ENCODE results near the gene SGTA. TPM values are rescaled to one million over a fixed set of nuclear protein-coding genes. Genes with fewer than 3 reads are reported as not detected.

Gene SGTA
- total RNA-seq: 24.3 and 46.1 TPM in 2 replicates

GRCh38 chr19:2782936-2783780 lies at the start of gene SGTA:
Gene SGTA, minus strand, starts transcription at chr19:2783273. Its CDS starts 14,205 bp downstream, at chr19:2769068.

GRCh38 chr19:2819540-2820111 lies 36.6 kb upstream of the SGTA start, which contains the start of gene ZNF554:
Gene ZNF554, plus strand, starts transcription at chr19:2819868. Its CDS starts 204 bp downstream, at chr19:2820072.

GRCh38 chr19:2785244-2785997 lies 2.3 kb upstream of the SGTA start, which contains the start of gene THOP1:
Gene THOP1, plus strand, starts transcription at chr19:2785503. Its CDS starts 160 bp downstream, at chr19:2785663.

GRCh38 chr19:2739602-2740313 lies 43.3 kb downstream of the SGTA start, which contains the start of gene SLC39A3:
Gene SLC39A3, minus strand, starts transcription at chr19:2740017. Its CDS starts 2,760 bp downstream, at chr19:2737257.

GRCh38 chr19:2720777-2721569 lies 62.1 kb downstream of the SGTA start, which contains the start of gene DIRAS1:
Gene DIRAS1, minus strand, starts transcription at chr19:2721372. Its CDS starts 3,566 bp downstream, at chr19:2717806.

Other genes starting within 250 kb of the SGTA start
- 0.09 and 0.30 TPM in 2 replicates for gene GNG7, start 80.6 kb downstream of the SGTA start, total RNA-seq
- 0.59 and 1.0 TPM in 2 replicates for gene DIRAS1, start 61.9 kb downstream of the SGTA start, total RNA-seq
- gene SLC39A3, start 43.3 kb downstream of the SGTA start, total RNA-seq: 23.6 and 29.4 TPM in 2 replicates
- gene THOP1, start 2.2 kb upstream of the SGTA start, total RNA-seq: 60.0 and 90.5 TPM in 2 replicates
- gene ZNF554, start 36.6 kb upstream of the SGTA start, total RNA-seq: 2.9 and 5.0 TPM in 2 replicates
- gene ZNF555, start 58.2 kb upstream of the SGTA start, total RNA-seq: 7.2 and 8.3 TPM in 2 replicates
- not detected in 2 replicates for gene ZNF556, start 84.1 kb upstream of the SGTA start, total RNA-seq
- 3.0 and 3.7 TPM in 2 replicates for gene ZNF57, start 117.7 kb upstream of the SGTA start, total RNA-seq
- 4.2 and 5.0 TPM in 2 replicates for gene ZNF77, start 161.7 kb upstream of the SGTA start, total RNA-seq
- gene TLE6, start 194.3 kb upstream of the SGTA start, total RNA-seq: 0.55 and 0.89 TPM in 2 replicates
- 0.88 and 0.89 TPM in 2 replicates for gene TLE2, start 246.0 kb upstream of the SGTA start, total RNA-seq